HEK293 (cell line): ENCODE results near the gene HPGD.

Experiments used
- CTCF ChIA-PET: fragments of 350-600 bp; formaldehyde crosslinking; extraction: SDS; loops from one replicate; lab custom pipeline; 2021; ENCODE audit warnings: antibody characterized with exemption; lab: Yijun Ruan, JAX
- POLR2A ChIA-PET: fragments of 300-600 bp; formaldehyde crosslinking; extraction: SDS; loops from one replicate; lab custom pipeline; 2020; ENCODE audit warnings: antibody characterized with exemption, inconsistent platforms; lab: Yijun Ruan, JAX
- H3K27ac ChIP-seq: fragments of 200-500 bp; sonication (Bioruptor generic); 2 replicates; pipeline ENCODE4 v1.5.1; 2014; ENCODE audit warnings: low read depth, low read length, control low read depth, inconsistent platforms; ENCODE audit errors: extremely low read depth
- H3K36me3 ChIP-seq, 2 experiments: fragments of 200-500 bp in 1 of 2; sonication (Bioruptor generic) in 1 of 2; 1 replicate in 1 of 2; 2 replicates in 1 of 2; pipeline ENCODE4 v1.5.1; 2014 to 2017; ENCODE audit warnings: inconsistent platforms in 2 of 2, low read length in 2 of 2; ENCODE audit not compliant: control insufficient read depth in 2 of 2, insufficient read depth in 1 of 2
- H3K4me1 ChIP-seq: fragments of 200-500 bp; sonication (Bioruptor generic); 2 replicates; pipeline ENCODE4 v1.5.1; 2014; ENCODE audit warnings: mild to moderate bottlenecking, low read length, inconsistent platforms; ENCODE audit not compliant: control insufficient read depth, insufficient read depth
- H3K4me3 ChIP-seq: 2 replicates; pipeline ENCODE4 v1.5.1; 2011; ENCODE audit warnings: low read depth, mild to moderate bottlenecking, control low read depth, low read length, moderate library complexity
- H3K9me3 ChIP-seq: fragments of 200-500 bp; sonication (Bioruptor generic); 2 replicates; pipeline ENCODE4 v1.5.1; 2014; ENCODE audit warnings: low read depth, low read length, inconsistent platforms; ENCODE audit not compliant: control insufficient read depth, insufficient read depth
- MZF1 ChIP-seq: fragments of 450-650 bp; formaldehyde crosslinking; IDR thresholded peaks from 2 replicates; pipeline ENCODE4 v1.5.1; 2017; ENCODE audit warnings: missing biosample characterization, missing genetic modification characterization, borderline replicate concordance
- SP2 ChIP-seq: fragments of 450-650 bp; formaldehyde crosslinking; IDR thresholded peaks from 2 replicates; pipeline ENCODE4 v1.5.1; 2016; ENCODE audit warnings: missing biosample characterization, missing genetic modification characterization
- TRIM28 ChIP-seq: IDR thresholded peaks from 2 replicates; pipeline ENCODE4 v1.6.1; 2011; ENCODE audit warnings: low read length, control low read depth, borderline replicate concordance
- ZEB2 ChIP-seq: fragments of 450-650 bp; formaldehyde crosslinking; IDR thresholded peaks from 2 replicates; pipeline ENCODE4 v1.5.1; 2016; ENCODE audit warnings: missing biosample characterization, missing genetic modification characterization
- ZFP69B ChIP-seq: fragments of 450-650 bp; formaldehyde crosslinking; IDR thresholded peaks from 2 replicates; pipeline ENCODE4 v1.5.1; 2016; ENCODE audit warnings: missing biosample characterization, missing genetic modification characterization
- ZNF112 ChIP-seq: fragments of 450-650 bp; formaldehyde crosslinking; IDR thresholded peaks from 2 replicates; pipeline ENCODE4 v1.5.0; 2017; ENCODE audit warnings: missing biosample characterization, missing genetic modification characterization
- ZNF114 ChIP-seq: fragments of 450-650 bp; formaldehyde crosslinking; IDR thresholded peaks from 2 replicates; pipeline ENCODE4 v1.5.0; 2017; ENCODE audit warnings: missing biosample characterization, missing genetic modification characterization
- ZNF2 ChIP-seq: fragments of 450-650 bp; formaldehyde crosslinking; IDR thresholded peaks from 2 replicates; pipeline ENCODE4 v1.5.1; 2016; ENCODE audit warnings: missing biosample characterization, missing genetic modification characterization
- ZNF560 ChIP-seq: fragments of 450-650 bp; formaldehyde crosslinking; IDR thresholded peaks from 2 replicates; pipeline ENCODE4 v1.5.1; 2017; ENCODE audit warnings: missing biosample characterization, missing genetic modification characterization, borderline replicate concordance
- ZNF596 ChIP-seq: fragments of 450-650 bp; IDR thresholded peaks from 2 replicates; pipeline ENCODE4 v1.5.0; 2018; ENCODE audit warnings: missing biosample characterization, mild to moderate bottlenecking, missing genetic modification characterization, moderate library complexity
- ZNF626 ChIP-seq: fragments of 450-650 bp; sonication (Bioruptor Pico); formaldehyde crosslinking; IDR thresholded peaks from 2 replicates; pipeline ENCODE4 v1.5.1; 2018; ENCODE audit warnings: missing biosample characterization, missing genetic modification characterization, inconsistent platforms
- ZNF629 ChIP-seq: fragments of 450-650 bp; formaldehyde crosslinking; IDR thresholded peaks from 2 replicates; pipeline ENCODE4 v1.5.1; 2017; ENCODE audit warnings: missing biosample characterization, missing genetic modification characterization
- ZNF654 ChIP-seq: fragments of 450-650 bp; formaldehyde crosslinking; IDR thresholded peaks from 2 replicates; pipeline ENCODE4 v1.5.1; 2016; ENCODE audit warnings: low read depth, missing biosample characterization, missing genetic modification characterization
- ZNF658 ChIP-seq: fragments of 450-650 bp; formaldehyde crosslinking; IDR thresholded peaks from 2 replicates; pipeline ENCODE4; 2016; ENCODE audit warnings: missing biosample characterization, missing genetic modification characterization
- ZNF792 ChIP-seq: fragments of 450-650 bp; formaldehyde crosslinking; IDR thresholded peaks from 2 replicates; pipeline ENCODE4 v1.5.1; 2016; ENCODE audit warnings: missing biosample characterization, missing genetic modification characterization
- TF ChIP-seq, protein P1 (sequence below): fragments of 450-650 bp; formaldehyde crosslinking; IDR thresholded peaks from 2 replicates; pipeline ENCODE4; 2016; ENCODE audit warnings: missing biosample characterization, missing genetic modification characterization
- TF ChIP-seq, protein P2 (sequence below): fragments of 450-650 bp; formaldehyde crosslinking; IDR thresholded peaks from 2 replicates; pipeline ENCODE4 v1.5.1; 2016; ENCODE audit warnings: missing biosample characterization, missing genetic modification characterization, low read depth
- TF ChIP-seq, protein P3 (sequence below): fragments of 450-650 bp; formaldehyde crosslinking; IDR thresholded peaks from 2 replicates; pipeline ENCODE4 v1.5.1; 2016; ENCODE audit warnings: missing biosample characterization, missing genetic modification characterization, borderline replicate concordance
- TF ChIP-seq, protein P4 (sequence below): sonication (generic); formaldehyde crosslinking; IDR thresholded peaks from 2 replicates; pipeline ENCODE4 v1.8.1; 2022; ENCODE audit warnings: mild to moderate bottlenecking, moderate library complexity, missing genetic modification reagents

The HPGD gene

DNA sequence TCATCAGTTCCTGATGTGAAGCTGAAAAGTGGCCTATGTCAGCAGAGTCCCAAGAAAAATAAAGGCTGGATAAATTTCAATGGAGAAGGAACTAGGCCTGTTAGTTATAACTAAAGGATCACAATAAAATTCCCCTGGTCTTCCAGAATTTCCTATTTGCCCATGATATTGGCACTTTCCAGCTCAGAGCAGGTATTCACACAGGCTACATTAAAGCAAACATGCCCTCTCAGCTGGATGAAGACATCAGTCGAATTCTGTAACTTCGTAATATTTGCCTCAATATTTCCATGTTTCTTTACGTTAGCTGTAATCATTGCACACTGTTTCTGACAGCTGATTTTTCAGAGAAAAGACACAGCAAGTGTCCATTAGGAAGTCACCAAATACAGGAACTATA is 9.5 kb downstream of the HPGD start:
- no peak for TF ChIP-seq ZNF658 (tag by site-specific recombination)
- TF ChIP-seq ZNF596, result no peak
- TF ChIP-seq, protein P1, sequence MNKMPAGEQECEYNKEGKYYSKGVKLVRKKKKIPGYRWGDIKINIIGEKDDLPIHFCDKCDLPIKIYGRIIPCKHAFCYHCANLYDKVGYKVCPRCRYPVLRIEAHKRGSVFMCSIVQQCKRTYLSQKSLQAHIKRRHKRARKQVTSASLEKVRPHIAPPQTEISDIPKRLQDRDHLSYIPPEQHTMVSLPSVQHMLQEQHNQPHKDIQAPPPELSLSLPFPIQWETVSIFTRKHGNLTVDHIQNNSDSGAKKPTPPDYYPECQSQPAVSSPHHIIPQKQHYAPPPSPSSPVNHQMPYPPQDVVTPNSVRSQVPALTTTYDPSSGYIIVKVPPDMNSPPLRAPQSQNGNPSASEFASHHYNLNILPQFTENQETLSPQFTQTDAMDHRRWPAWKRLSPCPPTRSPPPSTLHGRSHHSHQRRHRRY (tag by site-specific recombination), result no peak
- TF ChIP-seq ZEB2 (tag by site-specific recombination), result no peak
- TF ChIP-seq, protein P2, sequence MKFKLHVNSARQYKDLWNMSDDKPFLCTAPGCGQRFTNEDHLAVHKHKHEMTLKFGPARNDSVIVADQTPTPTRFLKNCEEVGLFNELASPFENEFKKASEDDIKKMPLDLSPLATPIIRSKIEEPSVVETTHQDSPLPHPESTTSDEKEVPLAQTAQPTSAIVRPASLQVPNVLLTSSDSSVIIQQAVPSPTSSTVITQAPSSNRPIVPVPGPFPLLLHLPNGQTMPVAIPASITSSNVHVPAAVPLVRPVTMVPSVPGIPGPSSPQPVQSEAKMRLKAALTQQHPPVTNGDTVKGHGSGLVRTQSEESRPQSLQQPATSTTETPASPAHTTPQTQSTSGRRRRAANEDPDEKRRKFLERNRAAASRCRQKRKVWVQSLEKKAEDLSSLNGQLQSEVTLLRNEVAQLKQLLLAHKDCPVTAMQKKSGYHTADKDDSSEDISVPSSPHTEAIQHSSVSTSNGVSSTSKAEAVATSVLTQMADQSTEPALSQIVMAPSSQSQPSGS (tag by site-specific recombination), result no peak
- no peak for TF ChIP-seq ZNF2
- no peak for TF ChIP-seq SP2 (tag by site-specific recombination)
- TF ChIP-seq, protein P3, sequence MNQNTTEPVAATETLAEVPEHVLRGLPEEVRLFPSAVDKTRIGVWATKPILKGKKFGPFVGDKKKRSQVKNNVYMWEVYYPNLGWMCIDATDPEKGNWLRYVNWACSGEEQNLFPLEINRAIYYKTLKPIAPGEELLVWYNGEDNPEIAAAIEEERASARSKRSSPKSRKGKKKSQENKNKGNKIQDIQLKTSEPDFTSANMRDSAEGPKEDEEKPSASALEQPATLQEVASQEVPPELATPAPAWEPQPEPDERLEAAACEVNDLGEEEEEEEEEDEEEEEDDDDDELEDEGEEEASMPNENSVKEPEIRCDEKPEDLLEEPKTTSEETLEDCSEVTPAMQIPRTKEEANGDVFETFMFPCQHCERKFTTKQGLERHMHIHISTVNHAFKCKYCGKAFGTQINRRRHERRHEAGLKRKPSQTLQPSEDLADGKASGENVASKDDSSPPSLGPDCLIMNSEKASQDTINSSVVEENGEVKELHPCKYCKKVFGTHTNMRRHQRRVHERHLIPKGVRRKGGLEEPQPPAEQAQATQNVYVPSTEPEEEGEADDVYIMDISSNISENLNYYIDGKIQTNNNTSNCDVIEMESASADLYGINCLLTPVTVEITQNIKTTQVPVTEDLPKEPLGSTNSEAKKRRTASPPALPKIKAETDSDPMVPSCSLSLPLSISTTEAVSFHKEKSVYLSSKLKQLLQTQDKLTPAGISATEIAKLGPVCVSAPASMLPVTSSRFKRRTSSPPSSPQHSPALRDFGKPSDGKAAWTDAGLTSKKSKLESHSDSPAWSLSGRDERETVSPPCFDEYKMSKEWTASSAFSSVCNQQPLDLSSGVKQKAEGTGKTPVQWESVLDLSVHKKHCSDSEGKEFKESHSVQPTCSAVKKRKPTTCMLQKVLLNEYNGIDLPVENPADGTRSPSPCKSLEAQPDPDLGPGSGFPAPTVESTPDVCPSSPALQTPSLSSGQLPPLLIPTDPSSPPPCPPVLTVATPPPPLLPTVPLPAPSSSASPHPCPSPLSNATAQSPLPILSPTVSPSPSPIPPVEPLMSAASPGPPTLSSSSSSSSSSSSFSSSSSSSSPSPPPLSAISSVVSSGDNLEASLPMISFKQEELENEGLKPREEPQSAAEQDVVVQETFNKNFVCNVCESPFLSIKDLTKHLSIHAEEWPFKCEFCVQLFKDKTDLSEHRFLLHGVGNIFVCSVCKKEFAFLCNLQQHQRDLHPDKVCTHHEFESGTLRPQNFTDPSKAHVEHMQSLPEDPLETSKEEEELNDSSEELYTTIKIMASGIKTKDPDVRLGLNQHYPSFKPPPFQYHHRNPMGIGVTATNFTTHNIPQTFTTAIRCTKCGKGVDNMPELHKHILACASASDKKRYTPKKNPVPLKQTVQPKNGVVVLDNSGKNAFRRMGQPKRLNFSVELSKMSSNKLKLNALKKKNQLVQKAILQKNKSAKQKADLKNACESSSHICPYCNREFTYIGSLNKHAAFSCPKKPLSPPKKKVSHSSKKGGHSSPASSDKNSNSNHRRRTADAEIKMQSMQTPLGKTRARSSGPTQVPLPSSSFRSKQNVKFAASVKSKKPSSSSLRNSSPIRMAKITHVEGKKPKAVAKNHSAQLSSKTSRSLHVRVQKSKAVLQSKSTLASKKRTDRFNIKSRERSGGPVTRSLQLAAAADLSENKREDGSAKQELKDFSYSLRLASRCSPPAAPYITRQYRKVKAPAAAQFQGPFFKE, result no peak
- no peak for TF ChIP-seq ZNF654 (tag by site-specific recombination)
- no peak for TF ChIP-seq ZNF626 (tag by site-specific recombination)
- no peak for TF ChIP-seq ZNF792
- TF ChIP-seq, protein P4, sequence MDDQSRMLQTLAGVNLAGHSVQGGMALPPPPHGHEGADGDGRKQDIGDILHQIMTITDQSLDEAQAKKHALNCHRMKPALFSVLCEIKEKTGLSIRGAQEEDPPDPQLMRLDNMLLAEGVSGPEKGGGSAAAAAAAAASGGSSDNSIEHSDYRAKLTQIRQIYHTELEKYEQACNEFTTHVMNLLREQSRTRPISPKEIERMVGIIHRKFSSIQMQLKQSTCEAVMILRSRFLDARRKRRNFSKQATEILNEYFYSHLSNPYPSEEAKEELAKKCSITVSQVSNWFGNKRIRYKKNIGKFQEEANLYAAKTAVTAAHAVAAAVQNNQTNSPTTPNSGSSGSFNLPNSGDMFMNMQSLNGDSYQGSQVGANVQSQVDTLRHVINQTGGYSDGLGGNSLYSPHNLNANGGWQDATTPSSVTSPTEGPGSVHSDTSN (CRISPR knock-in tag), result no peak
- TF ChIP-seq MZF1 (tag by site-specific recombination), result no peak
- no peak for TF ChIP-seq ZFP69B (tag by site-specific recombination)
- TF ChIP-seq ZNF114 (tag by site-specific recombination), result no peak
- no peak for TF ChIP-seq ZNF560 (tag by site-specific recombination)
- TF ChIP-seq ZNF112, result no peak
- TF ChIP-seq ZNF629, result no peak
- no peak for TF ChIP-seq TRIM28
- Histone ChIP-seq H3K4me3 (no peak overlapping the region), H3K4me1 (no peaks in the 10 kb centered on the region), H3K9me3 (no peaks in the 10 kb centered on the region), H3K27ac (no peak overlapping the region), H3K36me3 (no peaks in the 10 kb centered on the region)
- ChIA-PET POLR2A (no interaction called here), CTCF (no interaction called here)
